Activated naive CD8-positive, alpha-beta T cell treated with anti-CD3 and anti-CD28 coated beads, Interleukin-2, amount 50 U/mL, for 16 hours (primary cell): Measurements from ENCODE around the gene EIF2S3.
"Not testable (repeated sequence)": the region's sequence is repeated elsewhere in the genome, so short reads cannot be mapped to it uniquely, and the experiment has no call there.

Experiments
- DNase-seq: peaks from one replicate; pipeline ENCODE4 v3.0.0-alpha.2; 2020; ENCODE audit warnings: low read depth, low spot score

The EIF2S3 gene

DNA sequence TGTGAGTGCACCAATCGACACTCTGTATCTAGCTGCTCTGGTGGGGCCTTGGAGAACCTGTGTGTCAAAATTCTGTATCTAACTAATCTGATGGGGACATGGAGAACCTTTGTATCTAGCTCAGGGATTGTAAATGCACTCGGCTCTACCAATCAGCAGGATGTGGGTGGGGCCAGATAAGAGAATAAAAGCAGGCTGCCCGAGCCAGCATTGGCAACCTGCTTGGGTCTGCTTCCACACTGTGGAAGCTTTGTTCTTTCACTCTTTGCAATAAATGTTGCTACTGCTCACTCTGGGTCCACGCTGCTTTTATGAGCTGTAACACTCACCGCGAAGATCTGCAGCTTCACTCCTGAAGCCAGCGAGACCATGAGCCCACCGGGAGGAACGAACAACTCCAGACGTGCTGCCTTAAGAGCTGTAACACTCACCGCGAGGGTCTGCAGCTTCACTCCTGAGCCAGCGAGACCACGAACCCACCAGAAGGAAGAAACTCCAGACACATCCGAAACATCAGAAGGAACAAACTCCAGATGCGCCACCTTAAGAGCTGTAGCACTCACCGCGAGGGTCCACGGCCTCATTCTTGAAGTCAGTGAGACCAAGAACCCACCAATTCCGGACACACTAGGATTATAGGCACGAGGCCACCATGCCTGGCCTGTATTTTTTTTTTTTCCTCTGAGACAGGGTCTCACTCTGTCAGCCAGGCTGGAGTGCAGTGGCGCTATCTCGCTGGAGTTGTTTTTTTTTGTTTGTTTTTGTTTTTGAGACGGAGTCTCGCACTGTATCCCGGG lies 4.0 kb upstream of the EIF2S3 start:
- DNase-seq: not testable (repeated sequence)

DNA sequence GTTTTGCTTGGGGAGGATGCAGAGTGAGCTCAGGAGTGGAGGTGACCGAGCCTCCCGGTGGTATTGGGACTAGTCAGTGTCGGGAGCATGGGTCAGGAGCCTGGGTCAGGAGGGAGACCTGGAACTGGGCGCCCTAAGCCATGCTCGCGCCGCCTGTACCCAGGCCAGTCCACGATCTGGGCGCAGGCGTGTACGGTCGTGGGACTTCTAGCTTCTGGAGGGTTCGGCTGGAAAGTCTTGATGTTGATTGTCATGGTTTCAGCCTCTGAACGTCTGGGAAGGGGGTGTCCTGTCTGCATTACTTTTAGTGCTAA lies 244 bp downstream of the EIF2S3 start:
- no peak for DNase-seq

DNA sequence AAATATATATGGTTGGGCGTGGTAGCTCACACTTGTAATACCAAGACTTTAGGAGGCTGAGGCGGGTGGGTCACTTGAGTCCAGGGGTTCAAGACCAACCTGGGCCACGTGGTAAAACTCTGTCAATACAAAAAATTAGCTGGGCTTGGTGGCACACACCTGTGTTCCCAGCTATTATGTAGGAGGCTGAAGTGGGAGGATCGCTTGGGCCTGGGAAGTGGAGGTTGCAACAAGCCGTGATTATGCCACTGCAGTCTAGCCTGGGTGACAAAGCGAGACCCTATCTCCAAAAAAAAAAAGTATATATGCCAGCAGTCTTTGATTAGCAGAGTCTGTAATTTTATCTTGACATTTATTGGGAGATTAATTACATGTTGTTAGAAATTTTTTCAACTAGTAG lies 8.7 kb downstream of the EIF2S3 start:
- no peak for DNase-seq

DNA sequence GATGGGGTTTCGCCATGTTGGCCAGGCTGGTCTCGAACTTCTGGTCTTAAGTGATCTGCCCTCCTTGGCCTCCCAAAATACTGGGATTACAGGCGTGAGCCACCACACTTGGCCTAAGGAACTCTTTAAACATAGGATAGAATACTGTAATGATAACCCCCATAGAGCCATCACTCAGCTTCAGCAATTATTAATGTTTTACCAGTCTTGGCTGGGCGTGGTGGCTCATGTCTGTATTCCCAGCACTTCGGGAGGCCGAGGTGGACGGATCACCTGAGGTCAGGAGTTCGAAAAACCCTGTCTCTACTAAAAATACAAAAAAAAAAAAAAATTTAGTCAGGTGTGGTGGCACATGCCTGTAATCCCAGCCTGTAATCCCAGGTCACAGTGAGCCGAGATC lies 15.1 kb downstream of the EIF2S3 start:
- DNase-seq: no peak

DNA sequence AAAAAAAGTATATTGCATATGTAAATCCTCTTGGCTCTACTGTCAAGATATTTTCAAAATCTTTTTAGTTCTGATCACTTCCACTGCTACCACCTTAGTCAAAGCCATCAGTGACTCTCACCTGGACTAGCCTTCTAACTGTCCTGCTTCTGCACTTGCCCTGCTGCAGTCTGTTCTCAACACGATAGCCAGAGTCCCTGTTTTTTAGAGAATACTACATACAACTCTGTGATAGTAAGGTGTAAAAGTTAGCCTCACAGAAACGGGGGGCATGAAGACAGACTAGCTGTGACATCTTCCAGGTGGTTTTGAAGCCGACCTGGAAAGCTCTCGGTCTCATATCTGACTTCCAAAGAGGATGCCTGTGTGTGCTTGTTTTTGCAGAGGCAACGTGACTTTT lies 24.7 kb downstream of the EIF2S3 start:
- no peak for DNase-seq

DNA sequence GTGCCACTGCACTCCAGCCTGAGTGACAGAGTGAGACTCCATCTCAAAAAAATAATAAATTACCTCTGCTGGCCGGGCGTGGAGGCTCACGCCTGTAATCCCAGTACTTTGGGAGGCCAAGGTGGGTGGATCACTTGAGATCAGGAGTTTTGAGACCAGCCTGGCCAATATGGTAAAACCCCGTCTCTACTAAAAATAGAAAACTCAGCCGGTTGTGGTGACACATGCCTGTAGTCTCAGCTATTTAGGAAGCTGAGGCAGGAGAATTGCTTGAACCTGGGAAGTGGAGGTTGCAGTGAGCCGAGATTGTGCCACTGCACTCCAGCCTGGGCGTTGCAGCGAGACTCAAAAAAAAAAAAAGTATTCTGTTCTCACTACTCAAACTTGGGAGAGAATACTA lies 25.5 kb downstream of the EIF2S3 start:
- DNase-seq: not testable (repeated sequence)

DNA sequence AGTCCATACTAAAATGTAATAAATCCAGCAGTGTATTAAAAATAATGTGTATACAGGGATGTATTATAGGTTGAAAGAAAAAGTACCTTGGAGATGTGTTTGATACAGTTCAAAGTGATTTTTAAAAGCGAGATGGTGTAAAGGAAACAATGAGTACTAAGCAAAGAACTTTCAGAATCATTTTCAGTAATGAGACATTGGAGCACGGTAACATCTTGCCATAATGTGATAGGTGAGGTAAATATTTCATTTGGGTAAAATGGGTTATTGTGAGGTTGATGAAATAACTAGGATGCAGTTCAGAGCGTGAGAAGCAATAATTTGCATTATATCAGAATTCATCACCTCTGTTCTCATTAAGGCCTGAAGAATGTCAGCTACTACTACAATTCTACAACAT lies 25.9 kb downstream of the EIF2S3 start:
- DNase-seq: no peak

DNA sequence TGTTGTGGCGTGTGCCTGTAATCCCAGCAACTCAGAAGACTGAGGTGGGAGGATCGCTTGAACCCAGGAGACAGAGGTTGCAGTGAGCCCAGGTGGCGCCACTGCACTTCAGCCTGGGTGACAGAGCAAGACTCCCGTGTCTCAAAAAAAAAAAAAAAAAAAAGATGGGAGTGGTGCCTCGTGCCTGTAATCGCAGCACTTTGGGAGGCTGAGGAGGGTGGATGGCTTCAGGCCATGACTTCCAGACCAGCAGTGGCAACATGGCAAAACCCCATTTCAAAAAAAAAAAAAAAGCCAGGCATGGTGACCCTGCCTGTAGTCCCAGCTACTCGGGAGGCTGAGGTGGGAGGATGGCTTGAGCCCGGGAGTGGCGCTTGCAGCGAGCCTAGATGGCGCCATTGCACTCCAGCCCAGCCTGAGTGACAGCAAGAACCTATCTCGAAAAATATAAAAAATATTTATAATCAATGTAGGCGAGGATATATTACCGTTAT lies 27.0 kb downstream of the EIF2S3 start:
- DNase-seq: no peak

DNA sequence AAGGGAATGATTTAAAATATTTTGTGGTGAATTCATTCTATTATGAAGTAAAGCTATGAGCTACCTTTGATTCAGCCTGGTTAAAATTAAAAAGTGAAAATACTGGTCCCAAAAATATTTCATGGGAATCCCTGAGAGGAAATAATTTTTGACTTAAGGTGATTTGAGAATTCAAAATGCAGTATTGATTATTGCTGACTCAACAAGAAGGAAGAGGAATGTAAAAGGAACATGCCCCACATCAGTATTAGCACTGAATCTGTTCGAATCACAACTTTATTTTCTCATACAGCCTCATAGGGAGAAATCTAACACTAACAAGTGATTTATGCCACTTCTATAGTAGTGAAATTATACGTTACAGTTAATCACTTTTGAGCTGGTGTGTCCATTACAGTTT lies 27.7 kb downstream of the EIF2S3 start:
- no peak for DNase-seq

DNA sequence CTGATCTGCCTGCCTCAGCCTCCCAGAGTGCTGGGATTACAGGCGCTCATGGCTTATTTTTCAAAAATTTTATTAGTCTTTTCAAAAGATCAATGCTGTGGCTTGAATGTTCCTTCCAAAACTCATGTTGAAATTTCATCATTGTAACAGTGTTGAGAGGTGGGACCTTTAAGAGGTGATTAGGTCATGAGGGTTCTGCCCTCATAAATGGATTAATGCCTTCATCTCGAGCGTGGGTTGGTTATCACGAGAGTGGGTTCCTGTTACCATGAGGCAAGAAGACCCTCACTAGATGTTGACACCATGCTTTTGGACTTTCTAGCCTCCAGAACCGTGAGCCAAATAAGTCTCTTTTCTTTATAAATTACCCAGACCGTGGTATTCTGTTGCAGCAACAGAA lies 30.3 kb downstream of the EIF2S3 start:
- no peak for DNase-seq

DNA sequence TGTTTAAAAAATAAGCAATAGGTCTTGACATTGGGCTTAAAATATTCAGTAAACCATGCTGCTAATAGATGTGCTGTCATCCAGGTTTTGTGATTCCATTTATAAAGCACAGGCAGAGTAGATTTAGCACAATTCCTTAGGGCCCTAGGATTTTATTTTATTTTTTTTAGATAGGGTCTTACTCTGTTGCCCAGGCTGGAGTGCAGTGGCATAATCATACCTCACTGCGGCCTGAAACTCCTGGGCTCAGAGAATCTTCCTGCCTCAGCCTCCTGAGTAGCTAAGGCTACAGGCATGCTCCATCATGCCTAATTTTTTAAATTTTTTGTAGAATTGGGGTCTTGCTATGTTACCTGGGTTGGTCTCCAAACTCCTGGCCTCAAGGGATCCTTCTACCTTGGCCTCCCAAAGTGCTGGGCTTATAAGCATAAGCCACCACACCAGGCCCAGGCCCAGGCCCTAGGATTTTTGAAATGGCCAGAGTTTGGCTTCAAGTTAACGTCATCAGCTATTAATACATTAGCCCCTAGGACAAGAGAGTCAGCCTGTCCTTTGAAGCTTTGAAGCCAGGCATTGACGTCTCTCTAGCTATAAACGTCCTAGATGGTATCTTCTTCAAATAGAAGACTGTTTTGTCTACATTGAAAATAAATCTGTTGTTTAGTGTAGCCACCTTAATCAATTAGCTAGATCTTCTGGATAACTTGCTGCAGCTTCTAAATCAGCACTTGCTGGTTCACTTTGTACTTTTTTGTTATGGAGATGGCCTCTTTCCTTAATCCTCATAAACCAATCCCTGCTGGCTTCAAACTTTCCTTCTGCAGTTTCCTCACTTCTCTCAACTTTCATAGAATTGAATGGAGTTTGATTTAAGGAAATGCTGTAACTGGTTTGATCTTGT lies 35.8 kb downstream of the EIF2S3 start:
- DNase-seq: no peak

DNA sequence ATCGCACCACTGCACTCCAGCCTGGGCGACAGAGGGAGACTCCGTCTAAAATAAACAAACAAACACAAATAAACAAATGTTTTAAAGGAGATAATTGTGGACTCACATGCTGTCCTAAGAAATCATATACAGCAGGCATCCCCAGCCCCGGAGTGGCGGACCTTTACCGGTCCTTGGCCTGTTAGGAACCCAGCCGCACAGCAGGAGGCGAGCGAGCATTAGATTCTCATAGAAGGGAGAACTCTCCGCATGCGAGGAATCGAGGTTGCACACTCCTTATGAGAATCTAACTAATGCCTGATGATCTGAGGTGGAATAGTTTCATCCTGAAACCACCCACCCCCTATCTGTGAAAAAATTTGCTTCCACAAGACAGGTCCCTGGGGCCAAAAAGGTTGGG lies 39.0 kb downstream of the EIF2S3 start:
- DNase-seq: no peak

DNA sequence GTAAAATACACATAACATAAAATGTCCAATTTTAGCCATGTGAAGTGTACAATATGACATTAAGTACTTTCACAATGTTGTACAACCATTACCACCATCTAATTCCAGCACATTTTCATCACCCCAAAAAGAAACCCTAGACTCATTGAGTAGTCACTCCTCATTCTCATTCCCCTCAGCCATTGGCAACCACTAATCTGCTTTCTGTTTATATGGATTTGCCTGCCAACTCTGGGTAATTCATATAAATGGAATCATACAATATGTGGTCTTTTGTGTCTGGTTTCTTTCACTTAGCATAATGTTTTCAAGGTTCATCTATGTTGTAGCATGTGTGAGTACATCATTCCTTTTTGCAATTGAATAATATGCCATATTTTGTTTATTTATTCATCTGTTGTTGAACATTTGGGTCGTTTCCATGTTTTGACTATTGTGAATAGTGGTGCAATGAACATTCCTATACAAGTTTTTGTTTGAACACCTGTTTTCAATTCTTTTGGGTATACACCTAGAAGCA lies 43.0 kb downstream of the EIF2S3 start:
- no peak for DNase-seq

DNA sequence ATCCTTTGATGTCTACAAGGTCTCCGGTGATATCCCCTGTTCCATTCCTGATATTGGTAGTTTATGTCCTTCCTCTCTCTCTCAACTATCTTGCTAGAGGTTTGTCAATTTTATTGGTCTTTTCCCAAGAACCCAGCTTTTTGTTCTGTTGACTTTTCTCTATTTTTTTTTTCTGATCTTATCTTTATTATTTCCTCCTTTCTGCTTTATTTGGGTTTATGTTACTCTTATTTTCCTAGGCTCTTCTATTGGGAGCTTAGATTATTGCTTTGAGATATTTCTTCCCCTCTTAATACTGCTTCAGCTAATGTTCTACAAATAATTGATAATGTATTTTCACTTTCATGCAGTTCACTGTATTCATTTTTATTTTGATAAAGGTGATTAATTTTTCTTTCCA lies 44.2 kb downstream of the EIF2S3 start:
- DNase-seq: no peak

DNA sequence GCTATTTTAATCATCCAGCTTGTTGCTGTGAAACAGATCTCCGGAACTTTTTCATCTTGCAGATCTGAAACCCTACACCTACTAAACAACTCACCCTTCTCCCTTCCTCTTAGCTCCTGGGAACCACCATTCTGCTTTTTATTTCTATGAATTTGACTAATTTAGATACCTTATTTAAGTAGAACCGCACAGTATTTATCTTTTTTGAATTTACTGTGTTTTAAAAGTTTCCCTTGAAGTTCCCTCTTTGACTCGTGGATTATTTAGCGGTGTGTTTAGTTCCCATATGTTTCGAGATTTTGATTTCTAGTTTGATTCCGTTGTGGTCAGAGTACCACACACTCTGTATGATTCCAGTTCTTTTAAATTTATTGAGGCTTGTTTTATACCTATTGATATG lies 44.6 kb downstream of the EIF2S3 start:
- no peak for DNase-seq

DNA sequence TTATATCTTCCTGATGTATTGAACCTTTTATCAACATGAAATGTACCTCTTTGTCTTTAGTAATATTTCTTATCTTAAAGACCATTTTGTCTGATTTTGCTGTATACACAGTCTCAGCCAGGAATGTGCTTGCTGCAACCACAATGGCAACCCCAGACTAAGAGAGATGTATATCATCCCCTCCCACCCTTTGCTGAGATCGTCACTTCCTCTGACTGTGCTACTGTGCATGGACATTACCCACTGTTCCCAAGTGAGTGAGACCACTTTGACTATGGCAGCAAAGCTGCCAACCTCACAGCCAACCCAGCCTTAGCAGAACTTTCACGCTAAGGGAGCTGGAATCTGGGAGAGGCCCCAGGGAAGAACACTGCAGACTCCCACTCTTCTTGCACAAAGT lies 46.0 kb downstream of the EIF2S3 start:
- no peak for DNase-seq

DNA sequence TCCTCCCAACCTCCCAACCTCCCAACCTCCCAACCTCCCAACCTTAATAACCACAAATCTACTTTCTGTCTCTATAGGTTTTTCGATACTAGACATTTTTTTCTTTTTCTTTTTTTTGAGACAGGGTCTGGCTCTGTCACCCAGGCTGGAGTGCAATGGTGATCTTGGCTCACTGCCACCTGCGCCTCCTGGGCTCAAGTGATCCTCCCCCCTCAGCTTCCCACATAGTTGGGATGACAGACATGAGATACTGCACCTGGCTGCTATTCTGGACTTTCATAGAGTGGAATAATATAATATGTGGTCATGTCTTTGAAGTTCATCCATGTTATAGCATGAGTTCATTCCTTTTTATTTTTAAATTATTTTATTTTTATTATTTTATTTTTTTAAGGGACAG lies 55.3 kb downstream of the EIF2S3 start:
- DNase-seq: no peak

DNA sequence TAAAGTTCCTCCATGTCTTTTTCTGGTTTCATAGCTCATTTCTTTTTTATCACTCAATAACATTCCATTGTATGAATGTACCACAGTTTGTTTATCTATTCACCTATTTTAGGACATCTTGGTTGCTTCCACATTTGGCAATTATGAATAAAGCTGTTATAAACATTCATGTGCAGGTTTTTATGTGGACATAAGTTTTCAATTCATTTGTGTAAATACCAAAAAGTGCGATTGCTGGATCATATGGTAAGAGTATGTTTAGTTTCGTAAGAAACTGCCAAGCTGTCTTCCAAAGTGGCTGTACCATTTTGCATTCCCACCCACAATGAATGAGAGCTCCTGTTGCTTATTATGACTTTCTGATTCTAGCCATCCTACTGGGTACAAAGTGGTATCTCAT lies 58.4 kb downstream of the EIF2S3 start:
- DNase-seq: no peak

DNA sequence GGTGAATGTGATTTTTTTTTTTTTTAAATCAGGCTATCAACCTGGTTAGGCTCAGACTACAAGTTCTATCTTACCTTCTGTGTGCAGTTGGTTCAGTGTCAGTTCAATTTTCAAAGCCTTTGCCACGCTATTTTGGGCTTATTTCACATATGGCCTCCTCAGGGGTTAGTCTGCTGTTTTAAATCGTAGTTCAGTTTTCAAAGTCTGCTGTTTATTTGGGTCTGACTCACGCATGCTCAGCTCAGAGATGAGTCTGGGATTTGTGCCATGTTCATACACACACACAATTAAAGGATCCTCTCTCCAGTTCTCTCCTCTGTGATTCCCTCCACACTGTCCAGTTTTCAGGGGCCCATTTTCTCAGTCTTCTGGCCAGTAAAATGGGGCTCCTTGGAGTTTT lies 62.5 kb downstream of the EIF2S3 start:
- no peak for DNase-seq

DNA sequence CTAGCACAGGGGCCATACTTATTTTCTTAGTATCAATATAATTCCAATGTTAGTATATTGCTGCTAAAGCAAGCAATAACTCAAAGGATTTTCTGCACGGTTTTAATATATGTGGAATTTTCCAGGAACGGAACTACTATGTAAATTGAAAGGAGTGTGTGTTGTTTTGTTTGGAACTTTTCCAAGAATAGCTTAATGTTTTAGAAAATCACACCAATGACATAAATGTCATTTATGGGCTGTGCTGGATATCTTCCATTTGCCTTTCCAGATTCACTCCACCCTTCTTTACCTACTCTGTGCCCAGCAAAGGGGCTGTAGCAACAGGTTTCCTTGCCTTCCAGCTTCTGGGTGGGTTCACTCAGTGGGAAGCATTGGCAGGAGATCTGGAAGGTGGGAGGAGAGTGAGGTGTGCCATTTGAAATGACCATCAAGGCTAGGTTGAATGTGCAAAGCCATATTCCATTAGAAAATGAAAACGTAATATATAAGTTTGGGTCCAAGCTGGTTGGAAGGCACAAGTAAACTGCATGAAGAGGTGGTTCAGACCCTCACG lies 69.6 kb downstream of the EIF2S3 start:
- DNase-seq: no peak

DNA sequence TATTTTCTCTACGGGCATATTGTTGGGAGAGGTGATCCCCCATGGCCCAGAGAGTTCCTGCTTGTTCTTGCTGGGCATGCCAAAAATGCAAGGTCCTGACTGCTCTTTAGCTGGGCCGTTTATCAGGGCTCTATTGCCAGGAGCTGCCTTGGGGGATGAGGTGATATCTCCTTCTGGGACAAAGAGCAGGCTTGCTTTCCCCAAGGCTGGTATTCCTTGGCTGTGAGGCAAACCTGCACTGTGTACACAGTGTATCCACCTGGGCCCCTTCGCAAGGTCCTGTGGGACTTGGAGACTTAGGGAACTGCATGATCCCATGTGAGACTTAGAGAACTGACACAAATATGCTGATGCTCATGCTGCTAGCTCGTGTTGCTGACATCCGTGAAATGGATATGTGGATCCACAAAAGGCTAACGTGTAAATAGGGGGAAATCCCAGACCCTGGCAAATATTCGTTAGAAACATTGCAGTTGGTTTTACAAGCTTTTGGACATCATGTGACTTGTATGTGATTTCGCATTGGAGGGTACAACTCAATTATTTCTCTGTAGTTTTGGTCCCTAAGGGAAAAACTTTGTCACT lies 70.4 kb downstream of the EIF2S3 start:
- no peak for DNase-seq
